Smooth muscle cell of the umbilical artery (primary cell): ENCODE data around the gene CEP41. TPM values are rescaled to one million over a fixed set of nuclear protein-coding genes. Genes with fewer than 3 reads are reported as not detected.

Source experiments
- total RNA-seq: library from RNA; depleted of rRNA; stranded (reverse); fragments of >200 nt; gene quantifications from 2 replicates; pipeline ENCODE4 v1.2.3, GENCODE V29; 2014

Gene CEP41, protein sequence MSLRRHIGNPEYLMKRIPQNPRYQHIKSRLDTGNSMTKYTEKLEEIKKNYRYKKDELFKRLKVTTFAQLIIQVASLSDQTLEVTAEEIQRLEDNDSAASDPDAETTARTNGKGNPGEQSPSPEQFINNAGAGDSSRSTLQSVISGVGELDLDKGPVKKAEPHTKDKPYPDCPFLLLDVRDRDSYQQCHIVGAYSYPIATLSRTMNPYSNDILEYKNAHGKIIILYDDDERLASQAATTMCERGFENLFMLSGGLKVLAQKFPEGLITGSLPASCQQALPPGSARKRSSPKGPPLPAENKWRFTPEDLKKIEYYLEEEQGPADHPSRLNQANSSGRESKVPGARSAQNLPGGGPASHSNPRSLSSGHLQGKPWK
- 13.4 and 16.4 TPM in 2 replicates for total RNA-seq

GRCh38 chr7:130440527-130441365 lies at the start of gene CEP41:
Gene CEP41, minus strand, starts transcription at chr7:130441016. Its CDS starts 50 bp downstream, at chr7:130440966.

DNA sequence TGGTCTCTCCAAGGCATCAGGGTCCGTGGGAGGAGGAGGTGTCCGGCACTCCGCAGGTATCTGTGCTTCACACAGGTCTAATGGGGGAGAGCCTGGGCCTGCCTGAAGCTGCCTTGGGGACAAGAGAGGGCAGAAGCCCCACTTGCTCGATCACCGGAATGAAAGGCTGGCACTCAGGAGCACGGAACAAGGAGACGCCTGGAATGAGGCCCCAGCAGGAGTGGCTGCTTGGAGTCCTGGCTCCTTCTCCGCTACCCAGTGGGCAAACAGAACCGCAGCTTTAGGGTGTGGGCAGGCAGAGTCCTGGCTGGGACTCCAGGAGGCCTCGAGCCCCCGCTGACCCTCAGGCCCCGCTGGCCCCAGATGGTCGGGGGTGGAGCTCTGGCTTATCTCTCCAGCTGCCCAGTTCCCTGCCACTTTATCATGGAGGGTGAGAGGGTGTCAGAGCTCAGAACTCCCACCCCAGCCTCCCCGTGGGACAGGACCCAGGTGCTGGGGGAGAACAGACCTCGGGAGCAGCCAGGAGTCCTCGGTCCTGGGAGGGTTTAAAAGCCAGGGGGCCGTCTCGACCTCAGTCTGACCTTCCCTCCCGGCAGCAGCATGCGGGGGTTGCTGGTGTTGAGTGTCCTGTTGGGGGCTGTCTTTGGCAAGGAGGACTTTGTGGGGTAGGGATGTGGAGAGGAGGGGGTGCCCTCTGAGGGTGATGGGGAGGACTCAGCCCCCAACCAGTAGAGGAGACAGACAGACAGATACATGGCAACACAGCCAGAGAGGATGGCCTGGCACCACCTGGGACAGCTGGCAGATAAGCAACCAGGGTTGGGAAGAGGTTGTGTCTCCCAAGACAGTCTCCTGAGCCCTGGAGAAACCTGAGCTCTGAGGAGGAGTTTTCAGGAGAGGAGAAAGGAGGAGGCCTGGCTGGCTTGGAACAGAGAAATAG lies 60.6 kb downstream of the CEP41 start, which contains the start of gene CPA1:
Gene CPA1, plus strand, starts transcription at position 574 of the 940 bp plus-strand sequence. Its CDS starts 27 bp downstream, at position 601.

GRCh38 chr7:130344271-130344866 lies 96.4 kb downstream of the CEP41 start, which contains the start of gene CPA5:
Gene CPA5, plus strand, starts transcription at chr7:130344816. Its CDS starts 1,670 bp downstream, at chr7:130346486.

Other genes starting within 250 kb of the CEP41 start
- gene TMEM209, start 235.6 kb downstream of the CEP41 start, total RNA-seq, result 9.2 and 9.9 TPM in 2 replicates
- 0.30 TPM in 1 of 2 replicates, not detected in the other for gene SSMEM1, start 233.2 kb downstream of the CEP41 start, total RNA-seq
- gene CPA2, start 174.2 kb downstream of the CEP41 start, total RNA-seq, result not detected in 2 replicates
- gene CPA4, start 147.9 kb downstream of the CEP41 start, total RNA-seq, result 113 and 524 TPM in 2 replicates
- gene CPA5, start 96.2 kb downstream of the CEP41 start, total RNA-seq, result not detected in 2 replicates
- 0.30 TPM in 1 of 2 replicates, not detected in the other for gene CPA1, start 60.5 kb downstream of the CEP41 start, total RNA-seq
- gene MEST, start 51.1 kb upstream of the CEP41 start, total RNA-seq, result 331 and 917 TPM in 2 replicates
- 33.3 and 42.7 TPM in 2 replicates for gene COPG2, start 227.7 kb upstream of the CEP41 start, total RNA-seq
- gene TSGA13, start 245.5 kb upstream of the CEP41 start, total RNA-seq, result not detected in 2 replicates